Measurements from ENCODE around the gene UMODL1. TPM values are rescaled to one million over a fixed set of nuclear protein-coding genes. Genes with fewer than 3 reads are reported as not detected.

UMODL1 gene
- total RNA-seq, 4 donors from 2014 or later: not detected

DNA sequence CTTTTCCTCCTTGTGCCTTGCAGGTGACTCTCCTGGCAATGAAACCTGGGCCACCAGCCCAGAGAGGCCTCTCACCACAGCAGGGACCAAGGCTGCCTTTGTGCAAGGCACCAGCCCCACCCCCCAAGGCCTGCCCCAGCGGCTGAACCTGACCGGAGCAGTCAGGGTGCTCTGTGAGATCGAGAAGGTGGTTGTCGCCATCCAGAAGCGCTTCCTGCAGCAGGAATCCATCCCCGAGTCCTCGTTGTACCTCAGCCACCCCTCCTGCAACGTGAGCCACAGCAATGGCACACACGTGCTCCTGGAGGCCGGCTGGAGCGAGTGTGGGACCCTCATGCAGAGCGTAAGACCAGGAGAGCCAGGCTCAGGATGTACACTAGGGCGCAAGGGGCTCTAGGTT lies 51.7 kb downstream of the UMODL1 start:
- no peaks in the 10 kb centered on the region for H3K9me3 ChIP-seq
- WGBS, 2 donors: 62 to 66% methylated on average over 11 to 13 of the region's 13 CpGs
- no peak for DNase-seq (ENCODE audit: low spot score in 2 of 2)
- no peaks in the 10 kb centered on the region for H3K36me3 ChIP-seq
- H3K4me3 ChIP-seq: no peak overlapping the region
- no peak for TF ChIP-seq EP300 (IDR thresholded peaks at IDR 0.05)
- no peak for TF ChIP-seq POLR2A (IDR thresholded peaks at IDR 0.05)
- TF ChIP-seq CTCF (IDR thresholded peaks at IDR 0.05): no peak
- H3K27ac ChIP-seq: no peak overlapping the region
- peaks cover 0 to 73% of the 10 kb centered on the region in 2 donors for H3K27me3 ChIP-seq
- peaks cover 0 to 9% (median 0%) of the 10 kb centered on the region in 4 donors for H3K4me1 ChIP-seq

DNA sequence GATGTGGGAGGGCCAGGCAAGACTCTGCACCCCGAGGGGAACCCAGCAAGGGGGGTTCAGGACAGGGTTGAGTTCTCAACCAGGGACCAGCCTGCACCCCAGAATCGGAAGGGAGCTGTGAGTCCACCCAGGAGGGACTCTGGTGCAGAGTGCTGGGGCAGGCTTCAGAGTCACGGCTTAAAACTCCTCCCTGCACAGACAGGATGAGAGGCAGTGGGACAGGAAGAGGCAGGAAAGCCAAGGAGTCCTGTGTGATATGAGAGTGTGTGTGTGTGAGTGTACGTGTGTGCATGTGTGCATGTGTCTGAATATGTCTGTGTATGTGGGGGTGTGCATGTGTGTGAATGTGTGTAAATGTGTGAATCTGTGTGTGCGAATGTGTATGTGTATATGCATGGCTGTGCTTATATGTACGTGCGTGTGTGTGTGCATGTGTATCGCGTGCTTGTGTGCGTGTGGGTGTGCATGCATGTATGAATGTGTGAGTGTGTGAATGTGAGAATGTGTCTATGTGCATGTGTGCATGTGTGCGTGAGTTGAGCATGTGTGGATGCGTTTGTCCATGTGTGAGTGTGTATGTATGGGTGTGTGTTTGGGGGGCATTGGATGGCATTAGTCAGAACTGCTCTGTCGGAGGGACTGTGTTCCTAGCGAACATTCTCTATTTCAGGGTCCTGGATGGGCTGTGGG lies 52.2 kb downstream of the UMODL1 start:
- DNase-seq (ENCODE audit: low spot score in 2 of 2): no peak
- WGBS, 2 donors: 82 to 87% methylated on average over 14 of the region's 14 CpGs

GRCh38 chr21:42124081-42124480 lies 53.0 kb downstream of the UMODL1 start:
- no peak for DNase-seq (ENCODE audit: low spot score in 2 of 2)
- 87 to 90% methylated on average over 13 of the region's 13 CpGs for WGBS, 2 donors
- H3K27me3 ChIP-seq: peaks cover 0 to 63% of the 10 kb centered on the region in 2 donors
- TF ChIP-seq CTCF (IDR thresholded peaks at IDR 0.05): no peak
- no peak overlapping the region for H3K4me3 ChIP-seq
- H3K27ac ChIP-seq: no peak overlapping the region
- H3K9me3 ChIP-seq: no peaks in the 10 kb centered on the region
- no peaks in the 10 kb centered on the region for H3K36me3 ChIP-seq
- H3K4me1 ChIP-seq: peaks cover 0 to 8% (median 0%) of the 10 kb centered on the region in 4 donors

More for the DNA sequence above, 52.2 kb downstream of the UMODL1 start:
- Histone ChIP-seq H3K9me3 (no peaks in the 10 kb centered on the region), H3K27ac (no peak overlapping the region), H3K36me3 (no peaks in the 10 kb centered on the region), H3K4me1 (peaks cover 0 to 8% (median 0%) of the 10 kb centered on the region in 4 donors), H3K4me3 (no peak overlapping the region), H3K27me3 (peaks cover 0 to 70% of the 10 kb centered on the region in 2 donors)
- TF ChIP-seq EP300 (IDR thresholded peaks at IDR 0.05) (no peak), CTCF (IDR thresholded peaks at IDR 0.05) (no peak), POLR2A (IDR thresholded peaks at IDR 0.05) (no peak)

DNA sequence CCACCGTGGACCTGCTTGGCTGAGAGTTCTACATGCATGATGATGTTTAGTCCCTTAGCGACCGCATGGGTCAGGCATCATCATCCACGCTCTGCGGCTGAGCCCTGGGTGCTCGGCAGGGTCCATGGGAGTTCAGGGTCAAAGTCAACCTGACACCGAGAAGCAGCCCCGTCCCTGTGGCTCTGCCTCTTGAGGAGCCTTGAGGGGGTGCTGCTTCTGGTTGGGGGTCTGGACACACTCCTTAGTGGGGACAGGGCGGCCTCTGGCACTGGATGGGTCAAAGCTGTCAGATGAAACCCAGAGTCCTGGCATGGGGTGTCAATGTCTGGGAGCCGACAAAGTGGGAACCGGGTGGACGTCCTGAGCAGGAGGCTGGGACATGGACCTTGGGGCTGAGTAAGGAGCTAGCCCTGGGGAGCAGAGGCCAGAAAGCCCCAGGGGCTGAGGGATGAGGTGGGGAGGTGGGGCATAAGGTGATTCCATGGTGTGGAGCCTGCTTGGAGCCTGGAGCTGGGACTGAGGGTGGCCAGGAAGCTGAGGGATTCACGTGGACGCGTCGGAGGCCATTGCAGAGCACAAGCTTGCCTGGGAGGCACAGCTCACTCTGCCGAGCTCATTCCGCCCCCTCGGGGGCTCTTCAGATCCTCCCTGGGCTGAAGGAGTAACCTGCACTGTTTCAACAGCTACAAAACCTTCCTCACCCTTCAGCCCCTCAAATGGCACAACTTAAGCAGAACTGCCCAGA lies 53.9 kb downstream of the UMODL1 start:
- DNase-seq (ENCODE audit: low spot score in 2 of 2): no peak
- WGBS, 2 donors: 76 to 77% methylated on average over 19 of the region's 19 CpGs
- Histone ChIP-seq H3K27me3 (peaks cover 0 to 61% of the 10 kb centered on the region in 2 donors), H3K4me1 (peaks cover 0 to 8% (median 0%) of the 10 kb centered on the region in 4 donors), H3K9me3 (no peaks in the 10 kb centered on the region), H3K36me3 (no peaks in the 10 kb centered on the region), H3K27ac (no peak overlapping the region), H3K4me3 (no peak overlapping the region)
- no peak for TF ChIP-seq CTCF (IDR thresholded peaks at IDR 0.05)
- TF ChIP-seq POLR2A (IDR thresholded peaks at IDR 0.05): no peak
- no peak for TF ChIP-seq EP300 (IDR thresholded peaks at IDR 0.05)

All from tibial nerve (tissue), 4 donors.